ENCODE data around the gene PAK2. TPM values are rescaled to one million over a fixed set of nuclear protein-coding genes. Genes with fewer than 3 reads are reported as not detected.

Gene PAK2
- polyA plus RNA-seq, 1 donor = 46.2 TPM

GRCh38 chr3:196778755-196779154, 39.1 kb downstream of the PAK2 start:
- Histone ChIP-seq H3K4me3 (ENCODE audit: low read length) (no peak overlapping the region), H3K27ac (ENCODE audit: low read length) (no peak overlapping the region), H3K27me3 (ENCODE audit: control insufficient read depth, insufficient read depth, low read length) (no peaks in the 10 kb centered on the region), H3K36me3 (ENCODE audit: control insufficient read depth, insufficient read depth, low read length) (peaks cover 16% of the 10 kb centered on the region), H3K9me3 (ENCODE audit: control insufficient read depth, low read depth, low read length) (no peaks in the 10 kb centered on the region), H3K4me1 (ENCODE audit: control insufficient read depth, insufficient read depth, low read length) (peaks cover 3% of the 10 kb centered on the region)
- 83% methylated on average over 1 of the region's 4 CpGs for WGBS (ENCODE audit: insufficient coverage, low lambda C conversion rate)
- DNase-seq = no peak

- peaks cover 3% of the 10 kb centered on the region for H3K4me1 ChIP-seq (ENCODE audit: control insufficient read depth, insufficient read depth, low read length)
- DNase-seq = peak; percentile 44 to 73
- peak overlapping the region; percentile 9 for H3K27ac ChIP-seq (ENCODE audit: low read length)
- peaks cover 18% of the 10 kb centered on the region for H3K36me3 ChIP-seq (ENCODE audit: control insufficient read depth, insufficient read depth, low read length)
- H3K9me3 ChIP-seq (ENCODE audit: control insufficient read depth, low read depth, low read length) = no peaks in the 10 kb centered on the region
- H3K27me3 ChIP-seq (ENCODE audit: control insufficient read depth, insufficient read depth, low read length) = no peaks in the 10 kb centered on the region
- no peak overlapping the region for H3K4me3 ChIP-seq (ENCODE audit: low read length)
- 43% methylated on average over 1 of the region's 4 CpGs for WGBS (ENCODE audit: insufficient coverage, low lambda C conversion rate)
Measured at GRCh38 chr3:196782511-196782910, 42.9 kb downstream of the PAK2 start.

GRCh38 chr3:196788528-196788927, 48.9 kb downstream of the PAK2 start:
- Histone ChIP-seq H3K27me3 (ENCODE audit: control insufficient read depth, insufficient read depth, low read length) (no peaks in the 10 kb centered on the region), H3K9me3 (ENCODE audit: control insufficient read depth, low read depth, low read length) (no peaks in the 10 kb centered on the region), H3K4me3 (ENCODE audit: low read length) (no peak overlapping the region), H3K36me3 (ENCODE audit: control insufficient read depth, insufficient read depth, low read length) (peaks cover 22% of the 10 kb centered on the region), H3K27ac (ENCODE audit: low read length) (no peak overlapping the region), H3K4me1 (ENCODE audit: control insufficient read depth, insufficient read depth, low read length) (peaks cover 3% of the 10 kb centered on the region)
- no peak for DNase-seq
- WGBS (ENCODE audit: insufficient coverage, low lambda C conversion rate) = no CpG with 5 or more reads among the region's 5 CpGs

- WGBS (ENCODE audit: insufficient coverage, low lambda C conversion rate) = no CpG with 5 or more reads among the region's 6 CpGs
- no peak for DNase-seq
- H3K36me3 ChIP-seq (ENCODE audit: control insufficient read depth, insufficient read depth, low read length) = peaks cover 24% of the 10 kb centered on the region
- H3K27ac ChIP-seq (ENCODE audit: low read length) = no peak overlapping the region
- no peaks in the 10 kb centered on the region for H3K9me3 ChIP-seq (ENCODE audit: control insufficient read depth, low read depth, low read length)
- H3K4me1 ChIP-seq (ENCODE audit: control insufficient read depth, insufficient read depth, low read length) = peaks cover 3% of the 10 kb centered on the region
- no peaks in the 10 kb centered on the region for H3K27me3 ChIP-seq (ENCODE audit: control insufficient read depth, insufficient read depth, low read length)
- H3K4me3 ChIP-seq (ENCODE audit: low read length) = no peak overlapping the region
Measured at GRCh38 chr3:196789885-196790359, 50.3 kb downstream of the PAK2 start.

GRCh38 chr3:196790636-196791035, 51.0 kb downstream of the PAK2 start:
- Histone ChIP-seq H3K27ac (ENCODE audit: low read length) (no peak overlapping the region), H3K36me3 (ENCODE audit: control insufficient read depth, insufficient read depth, low read length) (peaks cover 24% of the 10 kb centered on the region), H3K9me3 (ENCODE audit: control insufficient read depth, low read depth, low read length) (no peaks in the 10 kb centered on the region), H3K4me1 (ENCODE audit: control insufficient read depth, insufficient read depth, low read length) (peaks cover 3% of the 10 kb centered on the region), H3K4me3 (ENCODE audit: low read length) (no peak overlapping the region), H3K27me3 (ENCODE audit: control insufficient read depth, insufficient read depth, low read length) (no peaks in the 10 kb centered on the region)
- DNase-seq = no peak
- WGBS (ENCODE audit: insufficient coverage, low lambda C conversion rate) = no CpG with 5 or more reads among the region's 6 CpGs

GRCh38 chr3:196792771-196793170, 53.1 kb downstream of the PAK2 start:
- Histone ChIP-seq H3K27me3 (ENCODE audit: control insufficient read depth, insufficient read depth, low read length) (no peaks in the 10 kb centered on the region), H3K27ac (ENCODE audit: low read length) (peak overlapping the region; percentile 57), H3K4me1 (ENCODE audit: control insufficient read depth, insufficient read depth, low read length) (peaks cover 3% of the 10 kb centered on the region), H3K9me3 (ENCODE audit: control insufficient read depth, low read depth, low read length) (peaks cover 3% of the 10 kb centered on the region), H3K36me3 (ENCODE audit: control insufficient read depth, insufficient read depth, low read length) (peaks cover 24% of the 10 kb centered on the region), H3K4me3 (ENCODE audit: low read length) (no peak overlapping the region)
- no CpG with 5 or more reads among the region's 5 CpGs for WGBS (ENCODE audit: insufficient coverage, low lambda C conversion rate)
- no peak for DNase-seq

GRCh38 chr3:196793246-196793645, 53.6 kb downstream of the PAK2 start:
- 40% methylated on average over 1 of the region's 1 CpG for WGBS (ENCODE audit: insufficient coverage, low lambda C conversion rate)
- peak; percentile 66 to 79 for DNase-seq

GRCh38 chr3:196794467-196794866, 54.8 kb downstream of the PAK2 start:
- no peak for DNase-seq
- H3K36me3 ChIP-seq (ENCODE audit: control insufficient read depth, insufficient read depth, low read length) = peaks cover 21% of the 10 kb centered on the region
- peaks cover 3% of the 10 kb centered on the region for H3K4me1 ChIP-seq (ENCODE audit: control insufficient read depth, insufficient read depth, low read length)
- H3K9me3 ChIP-seq (ENCODE audit: control insufficient read depth, low read depth, low read length) = peaks cover 3% of the 10 kb centered on the region
- H3K4me3 ChIP-seq (ENCODE audit: low read length) = no peak overlapping the region
- no peak overlapping the region for H3K27ac ChIP-seq (ENCODE audit: low read length)
- H3K27me3 ChIP-seq (ENCODE audit: control insufficient read depth, insufficient read depth, low read length) = no peaks in the 10 kb centered on the region
- no CpG with 5 or more reads among the region's 3 CpGs for WGBS (ENCODE audit: insufficient coverage, low lambda C conversion rate)

More at GRCh38 chr3:196793246-196793645, 53.6 kb downstream of the PAK2 start:
- H3K27ac ChIP-seq (ENCODE audit: low read length) = peak overlapping the region; percentile 57
- H3K4me3 ChIP-seq (ENCODE audit: low read length) = no peak overlapping the region
- H3K27me3 ChIP-seq (ENCODE audit: control insufficient read depth, insufficient read depth, low read length) = no peaks in the 10 kb centered on the region
- H3K9me3 ChIP-seq (ENCODE audit: control insufficient read depth, low read depth, low read length) = peaks cover 3% of the 10 kb centered on the region
- peaks cover 3% of the 10 kb centered on the region for H3K4me1 ChIP-seq (ENCODE audit: control insufficient read depth, insufficient read depth, low read length)
- H3K36me3 ChIP-seq (ENCODE audit: control insufficient read depth, insufficient read depth, low read length) = peaks cover 22% of the 10 kb centered on the region

- no peak for DNase-seq
- Histone ChIP-seq H3K27me3 (ENCODE audit: control insufficient read depth, insufficient read depth, low read length) (no peaks in the 10 kb centered on the region), H3K27ac (ENCODE audit: low read length) (no peak overlapping the region), H3K4me3 (ENCODE audit: low read length) (no peak overlapping the region), H3K9me3 (ENCODE audit: control insufficient read depth, low read depth, low read length) (peaks cover 3% of the 10 kb centered on the region), H3K4me1 (ENCODE audit: control insufficient read depth, insufficient read depth, low read length) (peaks cover 3% of the 10 kb centered on the region), H3K36me3 (ENCODE audit: control insufficient read depth, insufficient read depth, low read length) (peaks cover 16% of the 10 kb centered on the region)
- WGBS (ENCODE audit: insufficient coverage, low lambda C conversion rate) = no CpG with 5 or more reads among the region's 1 CpG
Measured at GRCh38 chr3:196796317-196796716, 56.7 kb downstream of the PAK2 start.

- Histone ChIP-seq H3K27ac (ENCODE audit: low read length) (no peak overlapping the region), H3K9me3 (ENCODE audit: control insufficient read depth, low read depth, low read length) (peaks cover 2% of the 10 kb centered on the region), H3K4me1 (ENCODE audit: control insufficient read depth, insufficient read depth, low read length) (no peaks in the 10 kb centered on the region), H3K4me3 (ENCODE audit: low read length) (no peak overlapping the region), H3K27me3 (ENCODE audit: control insufficient read depth, insufficient read depth, low read length) (no peaks in the 10 kb centered on the region), H3K36me3 (ENCODE audit: control insufficient read depth, insufficient read depth, low read length) (peaks cover 23% of the 10 kb centered on the region)
- DNase-seq = no peak
- WGBS (ENCODE audit: insufficient coverage, low lambda C conversion rate) = 83% methylated on average over 3 of the region's 8 CpGs
Measured at GRCh38 chr3:196800742-196801434, 61.2 kb downstream of the PAK2 start.
